Gastroesophageal sphincter (tissue), 3 donors: ENCODE measurements around the gene CTH.

ENCODE experiments used
- CTCF ChIP-seq, 4 experiments: fragments of 200-600 bp in 2 of 4; fragments of 450-650 bp in 2 of 4; sonication (generic) in 1 of 4; IDR thresholded peaks; one replicate each; pipeline ENCODE4 v1.5.1; 2017 to 2019; ENCODE audit warnings: antibody characterized with exemption in 4 of 4, mild to moderate bottlenecking in 2 of 4, moderate library complexity in 2 of 4
- POLR2A ChIP-seq, 2 donors: fragments of 450-650 bp; IDR thresholded peaks; one replicate each; pipeline ENCODE4 v1.6.1; 2017; ENCODE audit warnings: antibody characterized with exemption in 2 of 2, mild to moderate bottlenecking in 2 of 2, moderate library complexity in 1 of 2
- POLR2AphosphoS5 ChIP-seq: sonication (generic); formaldehyde crosslinking; IDR thresholded peaks from one replicate; pipeline ENCODE4 v1.6.1; 2017; ENCODE audit warnings: antibody characterized with exemption

- TF ChIP-seq CTCF (IDR thresholded peaks at IDR 0.05) (no peak), POLR2AphosphoS5 (no peak), POLR2A (IDR thresholded peaks at IDR 0.05) (no peak)
Observed at GRCh38 chr1:70462611-70463010, 51.5 kb downstream of the CTH start.
